Measurements from ENCODE around the gene INTS1. TPM values are rescaled to one million over a fixed set of nuclear protein-coding genes. Genes with fewer than 3 reads are reported as not detected.

Gene INTS1
- total and polyA plus RNA-seq, 3 experiments from 2014 or later: 26.1 to 111 (median 96.6) TPM

GRCh38 chr7:1434165-1434718, 69.9 kb downstream of the INTS1 start:
- no peak for DNase-seq
- H3K4me3 Mint-ChIP-seq: no peak overlapping the region
- CTCF ChIA-PET: interaction anchor here (3.2 kb wide), 1 partner anchor 40 kb away, joined by 19 read pairs; no protein-coding TSS in a partner anchor
- Histone ChIP-seq H3K36me3 (ENCODE audit: insufficient read depth, low read length) (no peaks in the 10 kb centered on the region), H3K4me1 (ENCODE audit: insufficient read depth, low read length) (peaks cover 5% of the 10 kb centered on the region), H3K9me3 (ENCODE audit: low read length) (no peaks in the 10 kb centered on the region), H3K27me3 (ENCODE audit: insufficient read depth, low read length, poor library complexity, severe bottlenecking) (no peaks in the 10 kb centered on the region), H3K27ac (ENCODE audit: low read depth, low read length) (no peak overlapping the region), H3K4me3 (ENCODE audit: low read length) (no peak overlapping the region)
- peaks cover 2 to 4% (median 4%) of the 10 kb centered on the region in 3 donors for H3K4me1 Mint-ChIP-seq
- peaks cover 4% of the 10 kb centered on the region in 2 donors for H3K27me3 Mint-ChIP-seq
- POLR2A ChIA-PET: no interaction called here
- no peaks in the 10 kb centered on the region for H3K36me3 Mint-ChIP-seq
- H3K27ac Mint-ChIP-seq: no peak overlapping the region
- no peaks in the 10 kb centered on the region for H3K9me3 Mint-ChIP-seq

GRCh38 chr7:1433128-1433920, 70.9 kb downstream of the INTS1 start:
- DNase-seq: no peak
- H3K9me3 Mint-ChIP-seq: no peaks in the 10 kb centered on the region
- Histone ChIP-seq H3K27me3 (ENCODE audit: insufficient read depth, low read length, poor library complexity, severe bottlenecking) (no peaks in the 10 kb centered on the region), H3K27ac (ENCODE audit: low read depth, low read length) (no peak overlapping the region), H3K36me3 (ENCODE audit: insufficient read depth, low read length) (no peaks in the 10 kb centered on the region), H3K9me3 (ENCODE audit: low read length) (no peaks in the 10 kb centered on the region), H3K4me3 (ENCODE audit: low read length) (no peak overlapping the region), H3K4me1 (ENCODE audit: insufficient read depth, low read length) (peaks cover 5% of the 10 kb centered on the region)
- CTCF ChIA-PET: interaction anchor here (1.1 to 3.2 kb wide), 8 partner anchors 9 to 207 kb away, joined by 3 to 19 read pairs (median 6); no protein-coding TSS in a partner anchor
- POLR2A ChIA-PET: no interaction called here
- H3K27ac Mint-ChIP-seq: peak overlapping the region in 1 of 8 donors; percentile 38
- no peak overlapping the region for H3K4me3 Mint-ChIP-seq
- peaks cover 2 to 4% (median 4%) of the 10 kb centered on the region in 3 donors for H3K4me1 Mint-ChIP-seq
- H3K36me3 Mint-ChIP-seq: no peaks in the 10 kb centered on the region
- peaks cover 4% of the 10 kb centered on the region in 2 donors for H3K27me3 Mint-ChIP-seq

GRCh38 chr7:1432411-1433082, 71.6 kb downstream of the INTS1 start:
- no peaks in the 10 kb centered on the region for H3K9me3 Mint-ChIP-seq
- ChIA-PET POLR2A (no interaction called here), CTCF (interaction anchor here (0.7 to 3.2 kb wide), 13 partner anchors 9 to 257 kb away, joined by 3 to 19 read pairs (median 5); no protein-coding TSS in a partner anchor)
- H3K27me3 ChIP-seq (ENCODE audit: insufficient read depth, low read length, poor library complexity, severe bottlenecking): no peaks in the 10 kb centered on the region
- H3K4me3 Mint-ChIP-seq: peak overlapping the region in 3 of 7 donors; percentile 35 to 52 (median 48)
- no peak overlapping the region for H3K27ac ChIP-seq (ENCODE audit: low read depth, low read length)
- no peaks in the 10 kb centered on the region for H3K36me3 Mint-ChIP-seq
- peak overlapping the region in 2 of 8 donors; percentile 64 to 73 for H3K27ac Mint-ChIP-seq
- no peaks in the 10 kb centered on the region for H3K9me3 ChIP-seq (ENCODE audit: low read length)
- H3K4me1 ChIP-seq (ENCODE audit: insufficient read depth, low read length): peaks cover 5% of the 10 kb centered on the region
- H3K4me1 Mint-ChIP-seq: peaks cover 2 to 4% (median 4%) of the 10 kb centered on the region in 3 donors
- peak; percentile 61 to 83 (median 74) for DNase-seq
- H3K4me3 ChIP-seq (ENCODE audit: low read length): no peak overlapping the region
- peaks cover 4% of the 10 kb centered on the region in 2 donors for H3K27me3 Mint-ChIP-seq
- H3K36me3 ChIP-seq (ENCODE audit: insufficient read depth, low read length): no peaks in the 10 kb centered on the region

GRCh38 chr7:1431634-1432380, 72.4 kb downstream of the INTS1 start:
- no peaks in the 10 kb centered on the region for H3K9me3 ChIP-seq (ENCODE audit: low read length)
- no peaks in the 10 kb centered on the region for H3K27me3 ChIP-seq (ENCODE audit: insufficient read depth, low read length, poor library complexity, severe bottlenecking)
- no peaks in the 10 kb centered on the region for H3K9me3 Mint-ChIP-seq

GRCh38 chr7:1431226-1431625, 73.0 kb downstream of the INTS1 start:
- no peaks in the 10 kb centered on the region for H3K9me3 ChIP-seq (ENCODE audit: low read length)
- H3K27ac Mint-ChIP-seq: no peak overlapping the region
- peaks cover 2 to 4% (median 4%) of the 10 kb centered on the region in 3 donors for H3K4me1 Mint-ChIP-seq
- POLR2A ChIA-PET: no interaction called here
- H3K36me3 Mint-ChIP-seq: no peaks in the 10 kb centered on the region
- H3K27me3 ChIP-seq (ENCODE audit: insufficient read depth, low read length, poor library complexity, severe bottlenecking): no peaks in the 10 kb centered on the region
- H3K4me3 Mint-ChIP-seq: no peak overlapping the region
- peaks cover 4% of the 10 kb centered on the region in 2 donors for H3K27me3 Mint-ChIP-seq
- H3K27ac ChIP-seq (ENCODE audit: low read depth, low read length): no peak overlapping the region
- H3K4me1 ChIP-seq (ENCODE audit: insufficient read depth, low read length): peaks cover 5% of the 10 kb centered on the region
- DNase-seq: no peak
- CTCF ChIA-PET: interaction anchor here (1.5 to 2.0 kb wide), 3 partner anchors 9 to 237 kb away, joined by 3 to 14 read pairs (median 5); no protein-coding TSS in a partner anchor
- H3K36me3 ChIP-seq (ENCODE audit: insufficient read depth, low read length): no peaks in the 10 kb centered on the region
- H3K9me3 Mint-ChIP-seq: no peaks in the 10 kb centered on the region
- H3K4me3 ChIP-seq (ENCODE audit: low read length): no peak overlapping the region

More at GRCh38 chr7:1431634-1432380, 72.4 kb downstream of the INTS1 start:
- no peaks in the 10 kb centered on the region for H3K36me3 Mint-ChIP-seq
- DNase-seq: no peak
- no peak overlapping the region for H3K4me3 ChIP-seq (ENCODE audit: low read length)
- H3K4me3 Mint-ChIP-seq: no peak overlapping the region
- no peak overlapping the region for H3K27ac Mint-ChIP-seq
- peaks cover 4% of the 10 kb centered on the region in 2 donors for H3K27me3 Mint-ChIP-seq
- H3K27ac ChIP-seq (ENCODE audit: low read depth, low read length): no peak overlapping the region
- ChIA-PET CTCF (interaction anchor here (0.7 to 3.2 kb wide), 13 partner anchors 9 to 256 kb away, joined by 3 to 19 read pairs (median 5); no protein-coding TSS in a partner anchor), POLR2A (no interaction called here)
- H3K4me1 ChIP-seq (ENCODE audit: insufficient read depth, low read length): peaks cover 5% of the 10 kb centered on the region
- H3K36me3 ChIP-seq (ENCODE audit: insufficient read depth, low read length): no peaks in the 10 kb centered on the region
- peaks cover 2 to 4% (median 4%) of the 10 kb centered on the region in 3 donors for H3K4me1 Mint-ChIP-seq

GRCh38 chr7:1430056-1430845, 73.9 kb downstream of the INTS1 start:
- CTCF ChIA-PET: interaction anchor here (1.6 kb wide), 1 partner anchor 44 kb away, joined by 3 read pairs; no protein-coding TSS in a partner anchor
- H3K27me3 Mint-ChIP-seq: peaks cover 4% of the 10 kb centered on the region in 2 donors
- peaks cover 2 to 4% (median 4%) of the 10 kb centered on the region in 3 donors for H3K4me1 Mint-ChIP-seq
- H3K36me3 ChIP-seq (ENCODE audit: insufficient read depth, low read length): no peaks in the 10 kb centered on the region
- H3K4me3 ChIP-seq (ENCODE audit: low read length): no peak overlapping the region
- no peaks in the 10 kb centered on the region for H3K36me3 Mint-ChIP-seq
- H3K27ac Mint-ChIP-seq: no peak overlapping the region
- POLR2A ChIA-PET: no interaction called here
- H3K4me1 ChIP-seq (ENCODE audit: insufficient read depth, low read length): peaks cover 5% of the 10 kb centered on the region
- no peaks in the 10 kb centered on the region for H3K9me3 ChIP-seq (ENCODE audit: low read length)
- H3K27ac ChIP-seq (ENCODE audit: low read depth, low read length): no peak overlapping the region
- H3K27me3 ChIP-seq (ENCODE audit: insufficient read depth, low read length, poor library complexity, severe bottlenecking): no peaks in the 10 kb centered on the region
- H3K4me3 Mint-ChIP-seq: no peak overlapping the region
- DNase-seq: no peak
- no peaks in the 10 kb centered on the region for H3K9me3 Mint-ChIP-seq

GRCh38 chr7:1428941-1429501, 75.2 kb downstream of the INTS1 start:
- H3K4me3 Mint-ChIP-seq: no peak overlapping the region
- peaks cover 4 to 8% of the 10 kb centered on the region in 2 donors for H3K27me3 Mint-ChIP-seq
- Histone ChIP-seq H3K9me3 (ENCODE audit: low read length) (no peaks in the 10 kb centered on the region), H3K27ac (ENCODE audit: low read depth, low read length) (no peak overlapping the region), H3K36me3 (ENCODE audit: insufficient read depth, low read length) (no peaks in the 10 kb centered on the region), H3K4me3 (ENCODE audit: low read length) (no peak overlapping the region), H3K27me3 (ENCODE audit: insufficient read depth, low read length, poor library complexity, severe bottlenecking) (no peaks in the 10 kb centered on the region), H3K4me1 (ENCODE audit: insufficient read depth, low read length) (peaks cover 5% of the 10 kb centered on the region)
- ChIA-PET POLR2A (no interaction called here), CTCF (interaction anchor here (1.3 to 1.6 kb wide), 2 partner anchors 11 to 45 kb away, joined by 3 to 5 read pairs; no protein-coding TSS in a partner anchor)
- no peaks in the 10 kb centered on the region for H3K9me3 Mint-ChIP-seq
- H3K36me3 Mint-ChIP-seq: no peaks in the 10 kb centered on the region
- DNase-seq: no peak
- peaks cover 2 to 4% (median 4%) of the 10 kb centered on the region in 3 donors for H3K4me1 Mint-ChIP-seq
- H3K27ac Mint-ChIP-seq: no peak overlapping the region
